NT2/D1 (cell line): ENCODE measurements around the gene DISC1.
"Not testable (repeated sequence)": the region's sequence is repeated elsewhere in the genome, so short reads cannot be mapped to it uniquely, and the experiment has no call there.

Experiments
- DNase-seq: peaks from one replicate; pipeline ENCODE4 v3.0.0-alpha.2; 2011; ENCODE audit warnings: low read depth, low spot score
- H3K27me3 ChIP-seq: 2 replicates; pipeline ENCODE4 v1.6.0; 2011; ENCODE audit warnings: mild to moderate bottlenecking; ENCODE audit not compliant: insufficient read length, insufficient read depth
- H3K36me3 ChIP-seq: 2 replicates; pipeline ENCODE4 v1.6.1; 2011; ENCODE audit warnings: mild to moderate bottlenecking, low read length, mixed read lengths; ENCODE audit not compliant: insufficient read depth, insufficient read length
- H3K4me1 ChIP-seq: 2 replicates; pipeline ENCODE4 v1.5.1; 2011; ENCODE audit not compliant: insufficient read depth, insufficient read length
- H3K4me3 ChIP-seq: 2 replicates; pipeline ENCODE4 v1.5.1; 2011; ENCODE audit warnings: low read depth; ENCODE audit not compliant: insufficient read length
- H3K9ac ChIP-seq: 2 replicates; pipeline ENCODE4 v1.6.0; 2011; ENCODE audit warnings: low read depth; ENCODE audit not compliant: insufficient read length
- H3K9me3 ChIP-seq: 2 replicates; pipeline ENCODE4 v1.5.1; 2011; ENCODE audit warnings: mild to moderate bottlenecking, low read length; ENCODE audit not compliant: insufficient read depth
- SUZ12 ChIP-seq: IDR thresholded peaks from 2 replicates; pipeline ENCODE4 v1.6.1; 2011; ENCODE audit not compliant: insufficient read length, insufficient read depth; ENCODE audit errors: extremely low read depth
- YY1 ChIP-seq: IDR thresholded peaks from 2 replicates; pipeline ENCODE4 v1.6.1; 2011; ENCODE audit not compliant: insufficient read length, insufficient read depth
- ZNF274 ChIP-seq: IDR thresholded peaks from 2 replicates; pipeline ENCODE4 v1.6.1; 2011; ENCODE audit warnings: mild to moderate bottlenecking, low read depth, low read length

Gene DISC1

DNA sequence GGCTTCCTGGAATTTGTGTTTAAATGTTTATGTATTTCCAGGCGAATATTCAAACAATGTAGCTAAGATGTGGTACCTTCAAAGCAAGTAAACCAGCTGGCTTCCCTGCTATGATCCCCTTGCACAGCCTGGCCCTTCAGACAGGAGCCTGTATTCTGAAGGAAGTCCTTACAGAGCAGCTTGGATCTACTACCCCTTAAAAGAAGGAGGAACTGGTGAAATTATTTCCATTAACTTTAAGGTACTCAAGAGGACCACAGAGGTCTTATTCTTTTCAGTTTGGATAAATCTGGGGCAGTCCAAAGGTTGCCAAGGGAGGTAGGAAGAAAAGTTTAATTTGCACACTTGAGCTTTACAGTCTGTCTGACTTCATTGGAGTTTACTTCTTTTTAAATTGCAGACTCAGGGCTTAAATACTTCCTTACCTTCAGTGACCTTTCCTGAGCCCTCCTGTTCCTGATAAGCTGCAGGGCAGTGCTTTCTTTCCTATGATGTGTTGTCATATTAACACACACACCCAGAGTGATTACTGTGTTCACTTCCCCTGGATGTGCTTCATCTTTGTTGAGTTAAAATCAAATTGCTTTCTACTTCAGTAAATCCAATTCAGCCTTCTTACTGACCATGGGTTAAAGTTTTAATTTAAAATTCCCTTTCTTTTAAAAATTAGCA, 40.5 kb downstream of the DISC1 start:
- no peak overlapping the region for H3K4me3 ChIP-seq
- H3K36me3 ChIP-seq, result no peaks in the 10 kb centered on the region
- no peak for DNase-seq
- H3K9me3 ChIP-seq, result 0 out of 2 replicates have a peak, but pooled peaks cover 10% of the 10 kb centered on the region
- no peak overlapping the region for H3K9ac ChIP-seq
- no peak for TF ChIP-seq YY1
- TF ChIP-seq SUZ12, result no peak
- TF ChIP-seq ZNF274, result no peak
- H3K27me3 ChIP-seq, result no peaks in the 10 kb centered on the region
- H3K4me1 ChIP-seq, result no peaks in the 10 kb centered on the region

DNA sequence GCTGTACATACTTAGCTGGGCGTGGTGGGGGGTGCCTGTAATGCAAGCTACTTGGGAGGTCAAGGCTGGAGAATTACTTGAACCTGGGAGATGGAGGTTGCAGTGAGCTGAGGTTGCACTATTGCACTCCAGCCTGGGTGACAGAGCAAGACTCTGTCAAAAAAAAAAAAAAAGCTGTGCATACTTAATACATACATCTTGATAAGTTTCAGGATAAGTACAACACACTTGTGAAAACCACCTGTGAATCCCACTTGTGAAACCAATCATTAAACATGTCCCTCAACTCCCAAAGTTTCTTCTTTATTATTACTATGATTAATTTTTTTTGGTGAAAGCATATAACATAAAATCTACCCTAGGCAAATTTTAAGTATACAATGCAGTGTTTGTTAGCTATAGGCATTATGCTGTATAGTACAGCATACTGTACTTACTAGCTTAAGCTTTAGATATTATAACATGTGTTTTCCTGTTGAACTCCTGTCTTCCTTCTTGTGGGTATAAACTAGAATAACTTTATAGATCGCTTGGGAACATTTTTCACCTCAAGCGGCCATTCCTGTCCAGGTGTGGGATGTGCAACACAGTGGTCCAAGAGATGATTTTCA, 41.4 kb downstream of the DISC1 start:
- H3K4me1 ChIP-seq, result no peaks in the 10 kb centered on the region
- no peaks in the 10 kb centered on the region for H3K36me3 ChIP-seq
- H3K9ac ChIP-seq, result no peak overlapping the region
- 0 out of 2 replicates have a peak, but pooled peaks cover 10% of the 10 kb centered on the region for H3K9me3 ChIP-seq
- no peak overlapping the region for H3K4me3 ChIP-seq
- DNase-seq, result no peak
- no peak for TF ChIP-seq SUZ12
- TF ChIP-seq YY1, result no peak
- no peak for TF ChIP-seq ZNF274
- no peaks in the 10 kb centered on the region for H3K27me3 ChIP-seq

DNA sequence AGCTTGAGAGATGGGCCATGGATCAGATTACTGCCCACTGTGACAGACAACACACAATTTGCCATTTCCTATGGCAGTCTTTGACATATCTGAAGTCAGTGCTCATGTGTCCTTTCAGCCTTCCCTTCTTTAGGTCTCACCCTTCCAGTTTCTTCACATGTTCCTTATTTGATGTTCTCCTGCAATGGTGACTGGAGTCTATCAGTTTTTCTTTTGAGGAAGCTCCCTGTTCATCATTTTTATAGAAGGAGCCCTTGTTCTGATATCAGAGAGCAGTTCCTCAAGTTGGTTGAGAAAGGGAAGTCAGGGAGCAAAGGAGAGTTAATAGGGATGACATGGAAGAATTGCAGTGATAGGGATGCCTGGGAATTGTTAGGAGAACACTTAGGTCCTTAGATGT, 42.2 kb downstream of the DISC1 start:
- no peak overlapping the region for H3K9ac ChIP-seq
- no peak overlapping the region for H3K4me3 ChIP-seq
- DNase-seq, result no peak
- H3K9me3 ChIP-seq, result 0 out of 2 replicates have a peak, but pooled peaks cover 10% of the 10 kb centered on the region
- no peaks in the 10 kb centered on the region for H3K27me3 ChIP-seq
- H3K36me3 ChIP-seq, result no peaks in the 10 kb centered on the region
- H3K4me1 ChIP-seq, result no peaks in the 10 kb centered on the region
- no peak for TF ChIP-seq SUZ12
- no peak for TF ChIP-seq YY1
- TF ChIP-seq ZNF274, result no peak

DNA sequence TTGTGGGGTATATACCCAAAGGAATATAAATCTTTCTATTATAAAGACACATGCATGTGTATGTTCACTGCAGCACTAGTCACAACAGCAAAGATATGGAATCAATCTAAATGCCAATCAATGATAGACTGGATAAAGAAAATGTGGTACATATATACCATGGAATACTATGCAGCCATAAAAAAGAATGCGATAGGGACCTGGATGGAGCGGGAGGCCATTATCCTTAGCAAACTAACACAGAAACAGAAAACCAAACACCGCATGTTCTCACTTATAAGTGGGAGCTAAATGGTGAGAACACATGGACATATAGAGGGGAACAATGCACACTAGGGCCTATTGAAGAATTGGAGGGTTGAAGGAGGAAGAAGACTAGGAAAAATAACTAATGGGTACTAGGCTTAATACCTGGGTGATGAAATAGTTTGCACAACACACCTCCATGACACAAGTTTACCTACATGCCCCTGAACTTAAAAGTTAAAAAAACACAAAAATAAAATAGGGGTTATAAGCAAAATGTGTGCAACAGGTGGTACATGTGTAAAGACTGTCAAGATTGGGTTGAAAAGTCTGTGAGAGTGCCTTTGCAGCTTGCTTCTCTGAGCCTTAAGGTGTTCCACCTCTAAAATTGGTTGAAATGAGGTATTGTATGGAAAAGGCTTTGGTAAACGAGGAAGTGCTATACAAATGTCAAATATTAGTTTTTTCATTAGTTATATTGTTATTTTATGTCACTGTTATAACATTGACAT, 43.5 kb downstream of the DISC1 start:
- not testable (repeated sequence) for H3K4me1 ChIP-seq, H3K9ac ChIP-seq

DNA sequence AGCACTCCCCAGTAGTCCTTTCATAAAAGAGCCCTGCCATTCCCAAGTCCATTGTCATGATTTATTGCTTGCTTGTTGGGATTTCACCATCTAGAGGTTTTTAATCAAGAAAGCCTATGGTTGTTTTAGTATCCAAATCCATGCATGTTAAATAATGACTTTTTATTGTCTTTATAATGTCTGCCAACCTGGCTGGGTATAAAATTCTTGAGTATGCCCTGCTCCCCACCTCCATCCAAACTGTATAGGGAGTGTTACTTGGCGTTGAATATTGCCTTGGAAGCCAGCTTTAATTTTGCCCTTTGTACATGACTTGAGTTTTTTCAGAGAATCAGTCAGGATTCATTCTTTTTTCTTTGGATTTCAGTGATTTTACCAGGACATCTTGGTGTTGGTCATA, 44.2 kb downstream of the DISC1 start:
- Histone ChIP-seq H3K36me3 (no peaks in the 10 kb centered on the region), H3K27me3 (no peaks in the 10 kb centered on the region), H3K9ac (no peak overlapping the region), H3K9me3 (0 out of 2 replicates have a peak, but pooled peaks cover 10% of the 10 kb centered on the region), H3K4me3 (no peak overlapping the region), H3K4me1 (no peaks in the 10 kb centered on the region)
- TF ChIP-seq YY1, result no peak
- no peak for TF ChIP-seq ZNF274
- TF ChIP-seq SUZ12, result no peak
- no peak for DNase-seq

More for the DNA sequence above, 43.5 kb downstream of the DISC1 start:
- 0 out of 2 replicates have a peak, but pooled peaks cover 10% of the 10 kb centered on the region for H3K9me3 ChIP-seq
- DNase-seq, H3K4me3 ChIP-seq, H3K27me3 ChIP-seq, H3K36me3 ChIP-seq: not testable (repeated sequence)

DNA sequence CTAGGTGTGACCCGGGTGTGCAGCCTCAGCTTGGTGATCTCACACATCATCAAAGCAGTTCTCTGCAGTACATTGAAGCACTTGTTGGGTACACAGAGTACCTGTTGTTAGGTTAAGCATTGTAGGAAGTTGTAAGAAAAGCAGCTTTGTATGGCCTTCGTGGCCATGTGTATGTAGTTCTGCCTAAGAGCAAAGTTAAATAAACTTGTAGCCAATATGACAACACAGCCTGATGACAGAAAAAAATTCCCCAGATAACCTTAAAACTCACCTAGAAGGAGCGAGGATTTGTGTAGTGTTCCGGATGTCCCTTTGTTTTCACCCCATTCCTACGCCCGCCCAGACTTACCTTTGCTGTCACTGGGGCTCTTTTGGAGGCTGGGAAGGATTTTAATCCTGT, 48.0 kb downstream of the DISC1 start:
- TF ChIP-seq ZNF274 (no peak), YY1 (no peak), SUZ12 (no peak)
- no peak overlapping the region for H3K9ac ChIP-seq
- H3K9me3 ChIP-seq, result 0 out of 2 replicates have a peak, but pooled peaks cover 10% of the 10 kb centered on the region
- DNase-seq, result no peak
- H3K27me3 ChIP-seq, result no peaks in the 10 kb centered on the region
- no peak overlapping the region for H3K4me3 ChIP-seq
- no peaks in the 10 kb centered on the region for H3K4me1 ChIP-seq
- no peaks in the 10 kb centered on the region for H3K36me3 ChIP-seq

DNA sequence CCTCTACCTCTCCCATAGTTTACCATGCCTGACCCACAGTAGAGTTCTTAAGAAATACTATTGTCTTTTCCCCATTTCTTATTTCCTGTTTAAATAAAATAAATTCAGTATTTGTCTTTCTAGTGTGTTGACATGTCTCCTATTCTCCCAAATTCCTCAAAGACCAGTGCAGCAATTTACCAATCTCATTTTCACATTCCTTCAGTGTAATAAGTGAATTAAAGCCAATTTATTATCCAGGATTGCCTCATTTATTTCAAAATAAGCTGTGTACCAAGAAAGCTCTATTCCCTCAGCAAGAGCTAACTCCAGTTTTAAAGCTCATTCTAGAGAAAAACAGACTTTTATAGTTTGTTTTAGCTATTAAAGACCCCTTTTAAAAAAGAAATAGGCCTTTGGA, 49.9 kb downstream of the DISC1 start:
- H3K27me3 ChIP-seq, result no peaks in the 10 kb centered on the region
- no peak for DNase-seq
- no peaks in the 10 kb centered on the region for H3K9me3 ChIP-seq
- no peak overlapping the region for H3K4me3 ChIP-seq
- H3K9ac ChIP-seq, result no peak overlapping the region
- TF ChIP-seq SUZ12, result no peak
- no peak for TF ChIP-seq ZNF274
- TF ChIP-seq YY1, result no peak
- no peaks in the 10 kb centered on the region for H3K4me1 ChIP-seq
- no peaks in the 10 kb centered on the region for H3K36me3 ChIP-seq
